ENCODE measurements around the gene C4A.
A peak's percentile ranks its signal among the peaks of the same experiment; 100 is the strongest.
"Not testable (repeated sequence)": the region's sequence is repeated elsewhere in the genome, so short reads cannot be mapped to it uniquely, and the experiment has no call there.

C4A gene

GRCh38 chr6:32037136-32037535 lies 55.3 kb downstream of the C4A start:
- not testable (repeated sequence) for DNase-seq

GRCh38 chr6:32037598-32038524 lies 56.0 kb downstream of the C4A start, which contains the start of gene CYP21A2:
TSS of gene CYP21A2 (plus strand) at chr6:32038415. CDS start at chr6:32038423, 8 bp downstream.
- DNase-seq = not testable (repeated sequence)

GRCh38 chr6:32038878-32039277 lies 57.0 kb downstream of the C4A start:
- not testable (repeated sequence) for DNase-seq

GRCh38 chr6:32039321-32040274 lies 57.7 kb downstream of the C4A start:
- not testable (repeated sequence) for DNase-seq

- not testable (repeated sequence) for DNase-seq
These were observed 58.6 kb downstream of the C4A start for GRCh38 chr6:32040299-32041049.

- not testable (repeated sequence) for DNase-seq
These were observed 59.1 kb downstream of the C4A start for GRCh38 chr6:32041050-32041321.

GRCh38 chr6:32041385-32041784 lies 59.5 kb downstream of the C4A start:
- DNase-seq = not testable (repeated sequence)

GRCh38 chr6:32042276-32042675 lies 60.4 kb downstream of the C4A start:
- not testable (repeated sequence) for DNase-seq

- not testable (repeated sequence) for DNase-seq
These were observed 61.9 kb downstream of the C4A start for GRCh38 chr6:32043589-32044380.

- not testable (repeated sequence) for DNase-seq
These were observed 63.1 kb downstream of the C4A start for GRCh38 chr6:32044916-32045315.

GRCh38 chr6:32045811-32046449 lies 64.1 kb downstream of the C4A start:
- DNase-seq = no peak

- DNase-seq = no peak
These were observed 64.7 kb downstream of the C4A start for GRCh38 chr6:32046450-32047083.

GRCh38 chr6:32047084-32047478 lies 65.2 kb downstream of the C4A start:
- no peak for DNase-seq

GRCh38 chr6:32047539-32047854 lies 65.6 kb downstream of the C4A start:
- no peak for DNase-seq

- DNase-seq = peak; percentile 74
These were observed 66.3 kb downstream of the C4A start for GRCh38 chr6:32047855-32048766.

GRCh38 chr6:32049149-32049548 lies 67.3 kb downstream of the C4A start:
- DNase-seq = not testable (repeated sequence)

- DNase-seq = not testable (repeated sequence)
These were observed 67.9 kb downstream of the C4A start for GRCh38 chr6:32049736-32050135.

- DNase-seq = no peak
These were observed 68.7 kb downstream of the C4A start for GRCh38 chr6:32050562-32050961.
